ENCODE data around the gene MACROD2. TPM values are rescaled to one million over a fixed set of nuclear protein-coding genes. Genes with fewer than 3 reads are reported as not detected.

The MACROD2 gene
- total and polyA plus RNA-seq, 2 experiments from 2014 or later = 2.8 to 4.3 TPM

GRCh38 chr20:15702161-15702560 is 1706.8 kb downstream of the MACROD2 start:
- H2AFZ ChIP-seq = no peak overlapping the region
- no peaks in the 10 kb centered on the region for H3F3A ChIP-seq (replicated peaks; ENCODE audit: low read depth)
- no peaks in the 10 kb centered on the region for H3K4me1 ChIP-seq (ENCODE audit: insufficient read depth)
- Mint-ChIP-seq H3K27me3 (ENCODE audit: insufficient read depth, low read depth, poor library complexity) (peaks cover 1% of the 10 kb centered on the region), H3K27ac (no peak overlapping the region), H3K9me3 (no peaks in the 10 kb centered on the region; the same call in 1 of the 3 replicates), H3K36me3 (ENCODE audit: low read depth) (no peaks in the 10 kb centered on the region; the same call in 2 of the 3 replicates), H3K4me1 (no peaks in the 10 kb centered on the region), H3K4me3 (no peak overlapping the region)
- no peak overlapping the region for H3K4me2 ChIP-seq
- ATAC-seq (no peak), DNase-seq (ENCODE audit: low spot score) (no peak)
- H4K20me1 ChIP-seq (replicated peaks; ENCODE audit: insufficient read depth) = no peaks in the 10 kb centered on the region
- H3K27ac ChIP-seq (ENCODE audit: low read depth) = no peak overlapping the region
- H3K4me3 ChIP-seq = no peak overlapping the region
- 0 out of 2 replicates have a peak, but pooled peaks cover 3% of the 10 kb centered on the region for H3K9me2 ChIP-seq (ENCODE audit: insufficient read depth)
- no peaks in the 10 kb centered on the region for H3K79me2 ChIP-seq (replicated peaks; ENCODE audit: insufficient read depth)
- TF ChIP-seq EZH2 (IDR thresholded peaks at IDR 0.05; ENCODE audit: low read depth, unreplicated experiment) (no peak), ETS1 (IDR thresholded peaks at IDR 0.05) (no peak), POLR2AphosphoS5 (IDR thresholded peaks at IDR 0.05; ENCODE audit: low read depth) (no peak), ZNF462 (CRISPR knock-in tag; IDR thresholded peaks at IDR 0.05) (no peak)
- H3K36me3 ChIP-seq (ENCODE audit: insufficient read depth) = no peaks in the 10 kb centered on the region
- no peaks in the 10 kb centered on the region for H3K27me3 ChIP-seq (ENCODE audit: insufficient read depth)

All from GM23338 (cell line).